GM21825 (cell line): ENCODE results near the gene CEP162.
"Not testable (repeated sequence)": the region's sequence is repeated elsewhere in the genome, so short reads cannot be mapped to it uniquely, and the experiment has no call there.

Source experiments
- ATAC-seq: cut with Tn5 transposase; IDR thresholded peaks from one replicate; pipeline ENCODE4 v1.9.1; 2021; ENCODE audit warnings: mild to moderate bottlenecking, moderate library complexity; ENCODE audit not compliant: unreplicated experiment

CEP162 gene

GRCh38 chr6:84093441-84094435, 133.7 kb downstream of the CEP162 start:
- ATAC-seq, result no peak

- ATAC-seq, result no peak
Observed at GRCh38 chr6:84089552-84089951, 137.9 kb downstream of the CEP162 start.

GRCh38 chr6:84089081-84089480, 138.4 kb downstream of the CEP162 start:
- no peak for ATAC-seq

- no peak for ATAC-seq
Observed at GRCh38 chr6:84086545-84087429, 140.7 kb downstream of the CEP162 start.

GRCh38 chr6:84086056-84086455, 141.4 kb downstream of the CEP162 start:
- ATAC-seq, result no peak

GRCh38 chr6:84084705-84085104, 142.7 kb downstream of the CEP162 start:
- ATAC-seq, result not testable (repeated sequence)

GRCh38 chr6:84082689-84083265, 144.7 kb downstream of the CEP162 start:
- no peak for ATAC-seq

- no peak for ATAC-seq
Observed at GRCh38 chr6:84081222-84081621, 146.2 kb downstream of the CEP162 start.

- ATAC-seq, result no peak
Observed at GRCh38 chr6:84078335-84078734, 149.1 kb downstream of the CEP162 start.

- ATAC-seq, result no peak
Observed at GRCh38 chr6:84077645-84078044, 149.8 kb downstream of the CEP162 start.

- no peak for ATAC-seq
Observed at GRCh38 chr6:84074988-84075781, 152.3 kb downstream of the CEP162 start.
